CMK (cell line): ENCODE data around the gene ARMC12.

Experiments
- DNase-seq: peaks from one replicate; pipeline ENCODE4 v3.0.0-alpha.2; 2010; ENCODE audit warnings: low read depth

ARMC12 gene

DNA sequence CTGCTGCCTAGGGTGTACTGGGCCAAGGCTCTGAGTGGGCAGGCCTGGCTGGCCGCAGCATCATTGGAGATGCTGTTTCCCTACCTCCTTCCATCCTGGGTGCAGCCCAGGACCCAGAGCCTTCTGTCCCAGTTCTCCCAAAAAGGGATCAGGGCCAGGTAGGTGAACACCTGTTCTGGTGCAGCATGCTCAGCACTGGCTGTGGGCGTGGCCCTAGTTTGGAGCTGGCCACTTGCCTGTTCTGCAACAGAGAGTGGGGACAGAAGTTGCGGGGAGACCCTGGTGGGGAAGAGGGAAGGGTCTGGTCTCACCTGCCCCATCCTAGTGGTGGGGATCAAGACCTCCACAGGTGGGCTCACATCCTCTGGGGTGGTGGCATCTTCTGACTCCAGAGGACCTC, 1.4 kb upstream of the ARMC12 start:
- DNase-seq: no peak

DNA sequence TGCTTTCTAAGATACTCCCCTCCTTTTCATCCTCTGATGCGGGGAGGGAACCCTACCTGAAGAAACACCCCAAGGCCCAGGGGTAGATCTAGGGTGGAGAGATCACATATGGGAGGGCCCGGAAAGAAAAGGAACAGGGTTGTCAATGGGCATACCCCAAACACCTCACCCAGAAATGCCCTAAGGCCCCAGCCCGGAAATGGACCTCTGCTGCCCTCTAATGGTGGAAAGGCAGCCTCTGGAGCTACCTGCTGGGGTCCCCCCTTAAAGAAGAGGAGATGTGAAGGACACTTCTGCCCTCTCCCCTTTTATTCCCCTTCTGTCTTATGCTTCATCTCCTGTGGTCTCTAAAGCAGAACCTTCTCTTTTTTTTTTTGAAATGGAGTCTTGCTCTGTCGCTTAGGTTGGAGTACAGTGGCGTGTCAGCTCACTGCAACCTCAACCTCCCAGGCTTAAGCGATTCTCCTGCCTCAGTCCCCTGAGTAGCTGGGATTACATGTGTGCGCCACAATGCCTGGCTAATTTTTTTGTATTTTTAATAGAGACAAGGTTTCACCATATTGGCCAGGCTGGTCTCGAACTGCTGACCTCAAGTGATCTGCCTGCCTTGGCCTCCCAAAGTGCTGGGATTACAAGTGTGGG, 458 bp upstream of the ARMC12 start:
- DNase-seq: no peak

GRCh38 chr6:35737413-35738211, 780 bp downstream of the ARMC12 start:
- DNase-seq: no peak

DNA sequence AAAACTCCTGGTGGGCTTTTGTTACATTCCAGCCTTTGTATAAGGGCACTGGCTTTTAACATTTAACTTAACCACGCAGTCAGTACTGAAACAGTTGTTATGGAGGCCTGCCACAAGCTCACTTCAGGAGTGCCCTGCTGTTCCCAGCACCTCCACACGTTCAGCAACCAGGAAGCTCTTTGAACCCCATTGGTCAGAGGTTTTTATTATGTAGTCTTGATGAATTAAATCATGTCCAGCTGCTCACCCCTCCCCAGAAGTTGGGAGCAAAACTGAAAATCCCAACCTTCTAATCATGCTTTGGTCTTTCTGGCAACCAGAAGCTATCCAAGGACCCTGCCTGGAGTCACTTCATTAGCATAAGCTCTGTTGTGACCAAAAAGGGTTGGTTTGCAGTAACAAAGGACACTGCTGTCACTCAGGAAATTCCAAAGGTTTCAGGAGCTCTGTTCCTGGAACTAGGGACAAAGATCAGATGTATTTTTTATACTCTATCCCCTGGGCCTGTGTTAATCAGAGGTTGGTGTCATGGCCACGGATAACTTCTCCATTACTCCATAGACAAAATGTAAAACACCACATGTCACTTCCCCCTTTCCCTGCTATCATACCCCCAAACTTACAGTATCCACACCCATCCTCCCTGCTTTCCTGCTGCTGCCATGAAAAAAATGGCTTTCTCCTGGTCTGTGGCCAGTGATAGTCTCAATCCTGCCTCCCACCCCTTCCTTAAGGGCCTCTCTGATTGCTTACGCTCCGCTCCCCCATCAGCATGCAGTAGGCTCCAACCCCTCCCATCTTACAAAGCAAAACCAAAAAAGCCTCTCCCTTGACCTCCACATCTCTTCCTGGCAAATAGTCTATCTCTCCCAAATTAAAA, 3.1 kb downstream of the ARMC12 start:
- DNase-seq: peak; percentile 52

- no peak for DNase-seq
Observed at GRCh38 chr6:35742842-35743241, 6.0 kb downstream of the ARMC12 start.

DNA sequence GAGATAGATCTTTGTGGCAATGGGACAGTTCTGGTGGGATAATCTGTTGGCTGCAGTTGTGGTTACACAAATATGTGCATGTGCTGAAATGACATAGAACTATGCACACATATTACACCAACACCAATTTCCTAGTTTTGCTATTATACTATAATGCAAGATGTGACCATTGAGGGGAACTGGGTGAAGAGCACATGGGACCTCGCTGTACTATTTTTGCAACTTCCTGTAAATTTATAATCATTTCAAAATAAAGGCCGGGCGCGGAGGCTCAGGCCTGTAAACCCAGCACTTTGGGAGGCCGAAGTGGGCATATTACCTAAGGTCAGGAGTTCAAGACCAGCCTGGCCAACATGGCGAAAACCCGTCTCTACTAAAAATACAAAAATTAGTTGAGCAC, 8.7 kb downstream of the ARMC12 start:
- DNase-seq: no peak

- DNase-seq: no peak
Observed at GRCh38 chr6:35746516-35746915, 9.7 kb downstream of the ARMC12 start.

DNA sequence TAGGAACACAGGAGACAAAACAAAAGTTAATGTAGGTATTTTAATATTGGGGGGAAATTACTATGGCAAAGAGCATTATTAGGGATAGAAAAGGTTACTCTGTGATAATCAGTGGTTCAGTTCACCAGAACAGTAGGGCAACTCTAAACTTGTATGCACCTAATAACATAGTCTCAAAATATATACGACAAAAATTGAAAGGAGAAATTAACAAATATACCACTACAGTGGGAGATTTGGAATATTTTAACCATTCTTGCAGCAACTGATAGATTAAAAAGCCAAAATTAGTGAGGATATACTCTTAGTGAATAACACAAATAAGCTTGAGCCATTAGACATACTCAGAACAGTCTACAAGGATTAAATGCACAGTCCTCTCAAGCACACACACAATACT, 11.0 kb downstream of the ARMC12 start:
- no peak for DNase-seq

DNA sequence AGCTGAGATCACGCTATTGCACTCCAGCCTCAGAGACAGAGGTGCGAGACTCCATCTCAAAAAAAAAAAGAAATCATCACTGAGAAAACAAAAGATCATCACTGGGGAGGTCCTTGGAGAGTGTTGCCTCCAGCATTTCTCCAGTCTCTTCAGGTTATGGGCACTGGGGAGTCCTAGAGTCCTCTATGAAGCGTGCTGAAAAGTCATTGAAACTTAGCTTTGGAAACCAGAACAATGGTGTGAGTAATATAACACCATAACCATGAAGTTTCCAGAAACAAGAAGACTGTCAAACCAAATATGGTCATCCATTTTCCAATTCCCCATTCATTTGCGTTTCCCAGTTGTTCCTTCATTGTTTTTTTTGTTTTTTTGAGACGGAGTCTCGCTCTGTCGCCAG, 13.7 kb downstream of the ARMC12 start:
- no peak for DNase-seq

DNA sequence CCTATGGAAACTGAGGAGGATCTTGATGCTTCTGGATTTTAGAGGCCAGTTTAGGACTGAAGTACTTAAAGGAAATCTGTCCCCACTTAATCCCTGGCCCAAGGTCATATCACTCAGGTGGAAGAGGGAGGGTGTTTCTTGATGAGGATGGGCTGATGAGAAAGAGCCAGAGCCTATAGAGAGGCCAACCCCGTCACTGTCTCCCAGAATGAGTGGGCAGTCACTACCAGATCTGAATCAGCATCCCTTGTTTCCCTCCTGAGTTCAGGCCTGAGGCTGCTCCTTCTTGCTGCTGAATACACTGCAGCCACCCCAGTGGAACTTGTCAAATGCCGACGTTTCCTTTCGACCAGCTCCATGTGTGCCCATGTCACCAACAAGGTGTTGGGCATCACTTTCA, 14.8 kb downstream of the ARMC12 start:
- no peak for DNase-seq

GRCh38 chr6:35752330-35752729, 15.5 kb downstream of the ARMC12 start:
- DNase-seq: no peak

DNA sequence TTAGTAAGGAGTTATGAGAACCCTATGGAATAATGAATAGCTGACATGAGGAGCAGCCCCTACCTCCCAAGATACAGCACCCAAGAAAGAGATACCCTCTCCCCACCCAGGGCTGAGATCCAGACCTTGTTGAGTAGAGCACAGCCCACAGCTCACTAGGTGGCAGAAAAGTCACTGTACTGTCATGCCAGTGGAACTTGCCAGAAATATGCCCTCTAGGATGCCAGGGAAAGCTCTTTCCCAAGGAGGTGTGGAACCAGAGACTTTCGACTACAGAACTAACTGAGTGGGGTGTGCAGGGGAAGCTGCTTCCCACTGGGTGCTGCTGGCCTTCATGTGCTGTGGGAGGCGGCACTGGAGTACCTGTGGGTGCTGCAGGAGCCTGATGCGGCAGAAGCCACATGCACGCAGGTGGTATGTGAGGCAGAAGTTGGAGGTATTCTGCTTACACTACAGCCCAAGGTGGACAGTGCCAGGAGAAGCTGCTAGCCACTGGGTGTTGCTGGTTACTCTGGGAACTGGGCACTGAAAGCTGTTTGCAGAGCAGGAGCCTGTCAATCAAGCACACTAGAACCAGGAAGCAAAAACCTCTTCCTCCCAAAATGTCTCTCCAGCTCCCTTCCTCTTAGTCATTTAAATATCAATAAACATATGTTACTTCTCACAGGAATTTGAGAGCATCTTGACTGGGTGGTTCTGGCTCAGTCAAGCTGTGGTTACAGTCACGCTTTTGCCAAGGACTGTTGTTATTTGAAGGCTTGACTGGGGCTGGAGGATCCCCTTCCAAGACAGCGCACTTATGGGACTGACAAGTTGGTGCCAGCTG, 17.8 kb downstream of the ARMC12 start:
- no peak for DNase-seq

GRCh38 chr6:35755278-35755924, 18.6 kb downstream of the ARMC12 start:
- no peak for DNase-seq

- peak; percentile 27 for DNase-seq
Observed at GRCh38 chr6:35757456-35758123, 20.8 kb downstream of the ARMC12 start.

DNA sequence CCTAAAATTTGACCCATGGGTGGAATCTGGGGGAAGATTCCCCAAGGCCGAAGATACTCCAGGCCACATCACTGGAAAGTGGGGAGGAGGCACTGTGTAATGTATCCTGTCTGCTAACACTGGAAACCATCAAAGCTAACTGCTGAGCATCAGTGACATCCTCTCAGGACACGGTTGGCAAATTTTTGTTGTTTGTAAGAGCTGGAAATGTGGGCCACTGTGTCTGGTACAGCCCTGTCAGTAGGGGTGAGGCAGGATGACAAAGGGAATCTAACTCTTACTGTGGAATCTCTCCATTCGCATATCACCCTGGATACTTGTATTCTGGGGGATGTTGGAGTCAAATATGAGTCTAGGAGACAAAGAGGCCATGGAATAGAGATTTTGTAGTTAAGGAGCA, 22.6 kb downstream of the ARMC12 start:
- DNase-seq: no peak

- no peak for DNase-seq
Observed at GRCh38 chr6:35765739-35766138, 28.9 kb downstream of the ARMC12 start.

- DNase-seq: no peak
Observed at GRCh38 chr6:35769211-35769610, 32.4 kb downstream of the ARMC12 start.

DNA sequence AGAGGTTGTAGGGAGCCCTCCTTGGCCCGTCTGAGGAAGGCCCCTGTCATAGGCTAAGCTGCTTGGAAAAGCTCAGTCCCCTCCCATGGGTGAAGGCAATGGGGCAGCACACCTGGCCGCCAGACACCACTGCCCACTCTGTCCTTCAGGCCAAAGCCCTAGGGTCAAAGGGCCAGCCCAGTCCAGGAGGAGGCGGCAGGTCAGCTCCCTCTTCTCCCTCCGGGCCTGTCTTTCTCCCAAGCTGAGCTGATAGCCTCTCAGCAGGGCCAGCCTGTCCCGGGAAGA, 34.5 kb downstream of the ARMC12 start:
- no peak for DNase-seq

DNA sequence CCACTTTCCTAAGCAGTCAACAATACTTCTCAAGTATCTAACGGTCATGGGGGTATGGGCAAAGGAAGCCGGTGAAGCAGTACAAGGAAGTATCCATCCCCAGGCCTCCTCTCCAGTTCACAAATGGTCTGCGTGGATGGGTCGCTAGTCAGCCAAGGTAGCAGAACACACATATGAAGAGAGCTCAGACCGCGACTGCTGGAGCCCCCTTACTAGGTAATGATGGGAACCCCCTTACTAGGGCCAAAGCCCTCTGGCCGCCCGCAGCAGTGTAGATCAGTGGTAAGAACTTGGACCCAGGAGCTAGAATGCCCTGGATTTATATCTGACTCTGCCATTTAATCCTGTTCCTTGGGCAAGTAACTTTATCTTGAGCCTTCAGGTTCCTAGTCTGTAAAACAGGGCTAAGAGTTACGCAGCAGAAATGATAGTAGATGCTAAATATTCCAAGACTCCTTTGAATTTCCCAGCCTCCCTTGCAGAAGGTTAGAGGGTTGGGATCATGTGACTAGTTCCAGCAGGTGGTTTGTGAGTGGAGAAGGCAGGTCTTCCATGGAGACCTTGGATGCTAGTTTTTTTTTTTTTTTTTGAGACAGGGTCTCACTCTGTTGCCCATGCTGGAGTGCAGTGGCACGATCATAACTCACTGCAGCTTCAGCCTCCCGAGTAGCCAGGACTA, 37.4 kb downstream of the ARMC12 start:
- no peak for DNase-seq

GRCh38 chr6:35775031-35775430, 38.2 kb downstream of the ARMC12 start:
- DNase-seq: no peak
